HepG2 (cell line): Measurements from ENCODE around the gene RPS6KA3. TPM values are rescaled to one million over a fixed set of nuclear protein-coding genes. Genes with fewer than 3 reads are reported as not detected.

Experiments used
- ATAC-seq: fragments of 200-7000 bp; cut with Tn5 transposase; 3 replicates; pipeline ENCODE4 v1.9.1; 2020; ENCODE audit warnings: mild to moderate bottlenecking, moderate library complexity
- BruUV-seq: library from RNA; stranded (reverse); fragments of 400-500 nt; replicated peaks from 2 replicates; lab custom pipeline; 2021; lab: Mats Ljungman, UMichigan
- CTCF ChIA-PET: fragments of 300-600 bp; formaldehyde crosslinking; extraction: SDS; loops from one replicate; lab custom pipeline; 2021; ENCODE audit warnings: low total read pairs, inconsistent platforms, low intra/inter-chr PET ratio; lab: Yijun Ruan, JAX
- POLR2A ChIA-PET: fragments of 350-600 bp; sonication (Branson Sonifier 250); formaldehyde crosslinking; loops from one replicate; lab custom pipeline; 2020; ENCODE audit warnings: antibody characterized with exemption, inconsistent platforms; lab: Yijun Ruan, JAX
- DNase-seq: peaks from one replicate; pipeline ENCODE4 v3.0.0-alpha.2; 2015; ENCODE audit warnings: low spot score
- FAIRE-seq: peaks from 3 replicates; lab custom pipeline; 2011; peaks lifted over from hg19 to GRCh38; lab: Jason Lieb, UNC
- H2AFZ ChIP-seq: one replicate; pipeline ENCODE4 v1.6.1; 2011; ENCODE audit warnings: low read length, inconsistent platforms
- H3K27ac ChIP-seq: fragments of 300-600 bp; 3 replicates; pipeline ENCODE4 v1.8.0; 2011; ENCODE audit warnings: mixed run types, mild to moderate bottlenecking, mixed read lengths, low read length, inconsistent platforms; ENCODE audit not compliant: insufficient read depth; ENCODE audit errors: extremely low read length
- H3K27me3 ChIP-seq, 2 experiments: fragments of 200-600 bp in 1 of 2; 2 replicates in 1 of 2; 3 replicates in 1 of 2; pipeline versions ENCODE4 v1.6.0 to v1.8.0; 2011; ENCODE audit warnings: low read length in 2 of 2, mild to moderate bottlenecking in 2 of 2, moderate library complexity in 2 of 2, inconsistent platforms in 1 of 2; ENCODE audit not compliant: insufficient read depth in 2 of 2, control insufficient read depth in 1 of 2
- H3K36me3 ChIP-seq, 2 experiments: fragments of 200-600 bp in 1 of 2; replicated peaks in 1 of 2; 2 replicates in 1 of 2; 3 replicates in 1 of 2; pipeline versions ENCODE4 v1.5.1 to v1.8.0; 2011; ENCODE audit warnings: low read length in 2 of 2, inconsistent platforms in 1 of 2; ENCODE audit not compliant: insufficient read depth in 2 of 2, control insufficient read depth in 1 of 2
- H3K4me1 ChIP-seq: 2 replicates; pipeline ENCODE4 v1.5.1; 2012; ENCODE audit warnings: low read length, inconsistent platforms; ENCODE audit not compliant: insufficient read depth
- H3K4me2 ChIP-seq: 2 replicates; pipeline ENCODE4 v1.6.0; 2011; ENCODE audit warnings: low read depth, low read length, inconsistent platforms
- H3K4me3 ChIP-seq, 3 experiments: fragments of 200-600 bp in 1 of 3; sonication (generic), shearing (Covaris generic) in 1 of 3; replicated peaks in 1 of 3; 2 replicates each; pipeline ENCODE4 v1.5.1; 2011 to 2016; ENCODE audit warnings: low read length in 3 of 3, inconsistent platforms in 2 of 3, low read depth in 2 of 3, mild to moderate bottlenecking in 2 of 3, control low read depth in 1 of 3, mixed read lengths in 1 of 3; ENCODE audit not compliant: insufficient read depth in 1 of 3
- H3K79me2 ChIP-seq: one replicate; pipeline ENCODE4 v1.6.1; 2011; ENCODE audit warnings: low read length, inconsistent platforms; ENCODE audit not compliant: insufficient read depth
- H3K9ac ChIP-seq: 2 replicates; pipeline ENCODE4 v1.6.0; 2011; ENCODE audit warnings: mild to moderate bottlenecking, low read depth, low read length, inconsistent platforms; ENCODE audit not compliant: insufficient read depth
- H3K9me3 ChIP-seq: 2 replicates; pipeline ENCODE4 v1.5.1; 2012; ENCODE audit warnings: mild to moderate bottlenecking, low read length
- H4K20me1 ChIP-seq: 2 replicates; pipeline ENCODE4 v1.6.0; 2011; ENCODE audit warnings: inconsistent platforms, mild to moderate bottlenecking, low read length, moderate library complexity; ENCODE audit not compliant: insufficient read depth
- CBFB ChIP-seq: sonication (generic); formaldehyde crosslinking; IDR thresholded peaks from 2 replicates; pipeline ENCODE4 v1.4.0; 2020; ENCODE audit warnings: missing genetic modification reagents
- JUNB ChIP-seq: sonication (generic); formaldehyde crosslinking; IDR thresholded peaks from 2 replicates; pipeline ENCODE4 v1.8.0; 2022; ENCODE audit warnings: missing genetic modification reagents, mild to moderate bottlenecking, borderline replicate concordance
- NKX3-1 ChIP-seq: sonication (generic); formaldehyde crosslinking; IDR thresholded peaks from 2 replicates; pipeline ENCODE4 v1.5.0; 2020; ENCODE audit warnings: missing genetic modification reagents
- SMAD9 ChIP-seq: sonication (generic); formaldehyde crosslinking; IDR thresholded peaks from 2 replicates; pipeline ENCODE4 v1.5.1; 2020; ENCODE audit warnings: mild to moderate bottlenecking, missing genetic modification reagents
- ZC3H4 ChIP-seq: sonication (generic); formaldehyde crosslinking; IDR thresholded peaks from 2 replicates; pipeline ENCODE4 v1.4.0; 2020; ENCODE audit warnings: missing genetic modification reagents, borderline replicate concordance
- ZNF678 ChIP-seq: sonication (generic); formaldehyde crosslinking; IDR thresholded peaks from 2 replicates; pipeline ENCODE4 v1.4.0; 2020; ENCODE audit warnings: mild to moderate bottlenecking, missing genetic modification reagents
- WGBS: methylation state at CpG from one replicate; pipeline ENCODE4 v1.1.6; 2017; ENCODE audit warnings: low lambda C conversion rate; 5-methylcytosine and 5-hydroxymethylcytosine counted together
- in situ Hi-C: cut with HindIII; loops from 2 replicates; pipeline ENCODE4 v1.10.0; 2017; ENCODE audit warnings: low pct_unique_long_range_greater_than_20kb; ENCODE audit not compliant: extremely low pct_ligation_motif_present
- intact Hi-C: fragments of 100-400 bp; cut with micrococcal nuclease; formaldehyde crosslinking; loops from one replicate; pipeline ENCODE4 v1.10.0; 2022; ENCODE audit not compliant: unreplicated experiment
- polyA plus RNA-seq, 8 experiments: library from polyadenylated mRNA; depleted of rRNA in 3 of 8; stranded (reverse) in 7 of 8; unstranded in 1 of 8; fragments of >200 nt; fragmentation: Illumina TruSeq in 4 of 8; extraction: Trizol in 4 of 8; gene quantifications; 2 replicates each; pipeline versions ENCODE4 v1.2.1 to v1.2.3, GENCODE V29; 2011 to 2016; ENCODE audit warnings: low read depth in 4 of 8, missing spikeins in 1 of 8, mixed read lengths in 1 of 8; ENCODE audit not compliant: insufficient read depth in 1 of 8
- total RNA-seq, 5 experiments: library from RNA; depleted of rRNA; stranded (reverse); fragments of >200 nt; fragmentation: Illumina TruSeq; extraction: Trizol; gene quantifications; 2 replicates each; pipeline ENCODE4 v1.2.3, GENCODE V29; 2016; ENCODE audit warnings: low read depth in 1 of 5
- TF ChIP-seq, protein P1 (sequence below): sonication (generic); formaldehyde crosslinking; IDR thresholded peaks from 2 replicates; pipeline ENCODE4 v1.5.1; 2020; ENCODE audit warnings: missing genetic modification reagents, mild to moderate bottlenecking, borderline replicate concordance
- TF ChIP-seq, protein P2 (sequence below): IDR thresholded peaks from 2 replicates; pipeline ENCODE4 v1.6.1; 2016

RPS6KA3 gene
- total and polyA plus RNA-seq, 2 of the 13 experiments (the other 11 are each of a cell fraction or from before 2014, with no cell fraction given), result 314 to 357 TPM

DNA sequence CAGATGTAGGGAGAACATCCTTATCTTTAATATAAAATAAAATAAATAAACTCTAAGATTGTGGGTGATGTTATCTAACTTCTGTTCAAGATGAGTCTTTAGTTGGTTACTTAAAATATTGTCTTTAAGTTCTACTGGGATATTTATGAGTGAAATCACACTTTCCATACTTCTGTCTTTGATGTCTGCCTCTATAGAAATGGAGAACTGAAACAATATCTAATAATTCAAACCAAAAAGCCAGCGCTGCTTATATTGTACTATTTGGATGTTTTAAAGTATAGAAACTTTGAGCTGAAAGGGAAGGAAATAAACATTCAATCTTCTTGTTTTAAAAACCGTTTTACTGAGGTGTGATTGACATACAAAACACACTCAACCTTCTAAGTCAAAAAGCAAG lies 44.8 kb upstream of the RPS6KA3 start:
- H3K27me3 ChIP-seq, result no peaks in the 10 kb centered on the region
- no peak overlapping the region for H3K4me3 ChIP-seq
- H3K36me3 ChIP-seq, result no peaks in the 10 kb centered on the region
- ChIA-PET CTCF (no interaction called here), POLR2A (no interaction called here)
- BruUV-seq, result no TSS peak
- H4K20me1 ChIP-seq, result no peaks in the 10 kb centered on the region
- intact Hi-C loops (no loop called here), in situ Hi-C loops (no loop called here)
- DNase-seq (no peak), ATAC-seq (no peak), FAIRE-seq (no peak)
- no peak overlapping the region for H2AFZ ChIP-seq
- no peak overlapping the region for H3K27ac ChIP-seq
- peaks cover 20% of the 10 kb centered on the region for H3K4me1 ChIP-seq
- WGBS, result 84% methylated on average over 2 of the region's 2 CpGs
- no peak for TF ChIP-seq CBFB
- TF ChIP-seq, protein P1, sequence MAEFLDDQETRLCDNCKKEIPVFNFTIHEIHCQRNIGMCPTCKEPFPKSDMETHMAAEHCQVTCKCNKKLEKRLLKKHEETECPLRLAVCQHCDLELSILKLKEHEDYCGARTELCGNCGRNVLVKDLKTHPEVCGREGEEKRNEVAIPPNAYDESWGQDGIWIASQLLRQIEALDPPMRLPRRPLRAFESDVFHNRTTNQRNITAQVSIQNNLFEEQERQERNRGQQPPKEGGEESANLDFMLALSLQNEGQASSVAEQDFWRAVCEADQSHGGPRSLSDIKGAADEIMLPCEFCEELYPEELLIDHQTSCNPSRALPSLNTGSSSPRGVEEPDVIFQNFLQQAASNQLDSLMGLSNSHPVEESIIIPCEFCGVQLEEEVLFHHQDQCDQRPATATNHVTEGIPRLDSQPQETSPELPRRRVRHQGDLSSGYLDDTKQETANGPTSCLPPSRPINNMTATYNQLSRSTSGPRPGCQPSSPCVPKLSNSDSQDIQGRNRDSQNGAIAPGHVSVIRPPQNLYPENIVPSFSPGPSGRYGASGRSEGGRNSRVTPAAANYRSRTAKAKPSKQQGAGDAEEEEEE (CRISPR knock-in tag), result no peak
- TF ChIP-seq ZNF678, result no peak
- no peak for TF ChIP-seq SMAD9 (CRISPR knock-in tag)
- no peak for TF ChIP-seq JUNB (CRISPR knock-in tag)
- TF ChIP-seq, protein P2, sequence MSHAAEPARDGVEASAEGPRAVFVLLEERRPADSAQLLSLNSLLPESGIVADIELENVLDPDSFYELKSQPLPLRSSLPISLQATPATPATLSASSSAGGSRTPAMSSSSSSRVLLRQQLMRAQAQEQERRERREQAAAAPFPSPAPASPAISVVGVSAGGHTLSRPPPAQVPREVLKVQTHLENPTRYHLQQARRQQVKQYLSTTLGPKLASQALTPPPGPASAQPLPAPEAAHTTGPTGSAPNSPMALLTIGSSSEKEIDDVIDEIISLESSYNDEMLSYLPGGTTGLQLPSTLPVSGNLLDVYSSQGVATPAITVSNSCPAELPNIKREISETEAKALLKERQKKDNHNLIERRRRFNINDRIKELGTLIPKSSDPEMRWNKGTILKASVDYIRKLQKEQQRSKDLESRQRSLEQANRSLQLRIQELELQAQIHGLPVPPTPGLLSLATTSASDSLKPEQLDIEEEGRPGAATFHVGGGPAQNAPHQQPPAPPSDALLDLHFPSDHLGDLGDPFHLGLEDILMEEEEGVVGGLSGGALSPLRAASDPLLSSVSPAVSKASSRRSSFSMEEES (CRISPR knock-in tag), result no peak
- no peak for TF ChIP-seq NKX3-1 (CRISPR knock-in tag)
- no peak for TF ChIP-seq ZC3H4 (CRISPR knock-in tag)
- no peak overlapping the region for H3K4me2 ChIP-seq
- no peaks in the 10 kb centered on the region for H3K9me3 ChIP-seq
- no peak overlapping the region for H3K9ac ChIP-seq
- no peaks in the 10 kb centered on the region for H3K79me2 ChIP-seq
